H9 (cell line): ENCODE measurements around the gene ATOSB. TPM values are rescaled to one million over a fixed set of nuclear protein-coding genes. Genes with fewer than 3 reads are reported as not detected.

Experiments
- DNase-seq: peaks from one replicate; pipeline ENCODE4 v3.0.0-alpha.2; 2017
- H2AFZ ChIP-seq: one replicate; pipeline ENCODE4 v1.6.1; 2013; ENCODE audit warnings: mild to moderate bottlenecking, low read length, control low read depth, moderate library complexity
- H2AK5ac ChIP-seq: 2 replicates; pipeline ENCODE4 v1.6.1; 2013; ENCODE audit warnings: low read length, control low read depth, mixed read lengths; ENCODE audit not compliant: insufficient read length
- H2BK120ac ChIP-seq: one replicate; pipeline ENCODE4 v1.6.1; 2013; ENCODE audit warnings: low read depth, mild to moderate bottlenecking, low read length, control low read depth, inconsistent platforms; ENCODE audit not compliant: poor library complexity, severe bottlenecking
- H2BK12ac ChIP-seq: 2 replicates; pipeline ENCODE4 v1.6.1; 2013; ENCODE audit warnings: low read length, control low read depth, mixed read lengths, low read depth; ENCODE audit not compliant: insufficient read length
- H2BK15ac ChIP-seq: 2 replicates; pipeline ENCODE4 v1.6.1; 2013; ENCODE audit warnings: low read depth, low read length, control low read depth
- H2BK20ac ChIP-seq: one replicate; pipeline ENCODE4 v1.6.1; 2013; ENCODE audit warnings: low read depth, mild to moderate bottlenecking, low read length, control low read depth, inconsistent platforms; ENCODE audit not compliant: poor library complexity, severe bottlenecking
- H2BK5ac ChIP-seq: 2 replicates; pipeline ENCODE4 v1.6.1; 2013; ENCODE audit warnings: low read length, control low read depth, mixed read lengths; ENCODE audit not compliant: insufficient read length
- H3K14ac ChIP-seq: 2 replicates; pipeline ENCODE4 v1.6.1; 2013; ENCODE audit warnings: low read length, control low read depth; ENCODE audit not compliant: insufficient read depth
- H3K18ac ChIP-seq: 2 replicates; pipeline ENCODE4 v1.6.1; 2013; ENCODE audit warnings: low read depth, mild to moderate bottlenecking, mixed read lengths, low read length, control low read depth; ENCODE audit not compliant: insufficient read length
- H3K23ac ChIP-seq: 2 replicates; pipeline ENCODE4 v1.6.1; 2013; ENCODE audit warnings: low read length, control low read depth, mixed read lengths, low read depth; ENCODE audit not compliant: insufficient read length
- H3K23me2 ChIP-seq: 2 replicates; pipeline ENCODE4 v1.6.1; 2013; ENCODE audit warnings: low read depth, mild to moderate bottlenecking, mixed read lengths, low read length, control low read depth; ENCODE audit not compliant: insufficient read length, poor library complexity, severe bottlenecking
- H3K27ac ChIP-seq: 2 replicates; pipeline ENCODE4 v1.5.1; 2013; ENCODE audit warnings: low read length, control low read depth, mixed read lengths, low read depth; ENCODE audit not compliant: insufficient read length
- H3K27me3 ChIP-seq: 2 replicates; pipeline ENCODE4 v1.6.1; 2013; ENCODE audit warnings: low read length, control low read depth, inconsistent platforms; ENCODE audit not compliant: insufficient read depth
- H3K4ac ChIP-seq: 2 replicates; pipeline ENCODE4 v1.6.1; 2013; ENCODE audit warnings: low read depth, mild to moderate bottlenecking, control low read depth, inconsistent platforms, low read length, moderate library complexity
- H3K4me1 ChIP-seq: 2 replicates; pipeline ENCODE4 v1.6.1; 2013; ENCODE audit warnings: low read length, control low read depth, inconsistent platforms; ENCODE audit not compliant: insufficient read depth
- H3K4me2 ChIP-seq: 2 replicates; pipeline ENCODE4 v1.6.1; 2013; ENCODE audit warnings: low read length, control low read depth, mixed read lengths; ENCODE audit not compliant: insufficient read length, insufficient read depth
- H3K56ac ChIP-seq: 2 replicates; pipeline ENCODE4 v1.6.1; 2013; ENCODE audit warnings: low read depth, mild to moderate bottlenecking, mixed read lengths, low read length, control low read depth; ENCODE audit not compliant: insufficient read length
- H3K79me1 ChIP-seq: 2 replicates; pipeline ENCODE4 v1.6.1; 2013; ENCODE audit warnings: low read depth, mild to moderate bottlenecking, moderate library complexity, low read length, control low read depth, inconsistent platforms; ENCODE audit not compliant: insufficient read depth, poor library complexity, severe bottlenecking
- H3K79me2 ChIP-seq: 2 replicates; pipeline ENCODE4 v1.6.1; 2013; ENCODE audit warnings: low read length, control low read depth, inconsistent platforms; ENCODE audit not compliant: insufficient read depth
- H3K9ac ChIP-seq: 2 replicates; pipeline ENCODE4 v1.6.1; 2013; ENCODE audit warnings: low read length, control low read depth, mixed read lengths; ENCODE audit not compliant: insufficient read length; ENCODE audit errors: extremely low read depth
- H3K9me3 ChIP-seq: one replicate; pipeline ENCODE4 v1.6.1; 2013; ENCODE audit warnings: low read depth, low read length, inconsistent platforms; ENCODE audit not compliant: control insufficient read depth
- H3T11ph ChIP-seq: one replicate; pipeline ENCODE4 v1.6.1; 2013; ENCODE audit warnings: mild to moderate bottlenecking, low read length, control low read depth, inconsistent platforms
- H4K20me1 ChIP-seq: one replicate; pipeline ENCODE4 v1.6.1; 2013; ENCODE audit not compliant: control insufficient read depth, insufficient read length, insufficient read depth
- H4K5ac ChIP-seq: 2 replicates; pipeline ENCODE4 v1.6.1; 2013; ENCODE audit warnings: low read depth, mild to moderate bottlenecking, mixed read lengths, low read length, control low read depth; ENCODE audit not compliant: insufficient read length
- H4K8ac ChIP-seq: replicated peaks from 2 replicates; pipeline ENCODE4 v1.6.1; 2013; ENCODE audit warnings: low read length, control low read depth, mixed read lengths, low read depth; ENCODE audit not compliant: insufficient read length
- H4K91ac ChIP-seq: 2 replicates; pipeline ENCODE4 v1.6.1; 2013; ENCODE audit warnings: low read depth, mild to moderate bottlenecking, moderate library complexity, mixed read lengths, low read length, control low read depth; ENCODE audit not compliant: insufficient read length
- H3K27ac Mint-ChIP-seq, 3 experiments: 2 replicates in 2 of 3; 3 replicates in 1 of 3; pipeline ENCODE4 v1.8.0; 2020 to 2021; ENCODE audit warnings: mixed read lengths in 3 of 3, mild to moderate bottlenecking in 1 of 3, moderate library complexity in 1 of 3
- H3K27me3 Mint-ChIP-seq: 2 replicates; pipeline ENCODE4 v1.8.0; 2021; ENCODE audit warnings: low read depth, mild to moderate bottlenecking, moderate library complexity, mixed read lengths
- H3K36me3 Mint-ChIP-seq, 3 experiments: 2 replicates in 2 of 3; 3 replicates in 1 of 3; pipeline ENCODE4 v1.8.0; 2020 to 2021; ENCODE audit warnings: low read depth in 3 of 3, mixed read lengths in 3 of 3; ENCODE audit not compliant: insufficient read depth in 1 of 3
- H3K4me1 Mint-ChIP-seq, 2 experiments: 2 replicates each; pipeline ENCODE4 v1.8.0; 2020; ENCODE audit warnings: mixed read lengths in 2 of 2
- H3K4me3 Mint-ChIP-seq, 2 experiments: 2 replicates in 1 of 2; 3 replicates in 1 of 2; pipeline ENCODE4 v1.8.0; 2020 to 2021; ENCODE audit warnings: mild to moderate bottlenecking in 2 of 2, mixed read lengths in 2 of 2, moderate library complexity in 1 of 2
- H3K9me3 Mint-ChIP-seq, 2 experiments: 2 replicates in 1 of 2; 3 replicates in 1 of 2; pipeline ENCODE4 v1.8.0; 2020; ENCODE audit warnings: mild to moderate bottlenecking in 2 of 2, mixed read lengths in 2 of 2, moderate library complexity in 1 of 2
- CTCF ChIP-seq: fragments of 200-600 bp; sonication (generic); conservative IDR thresholded peaks from 3 replicates; pipeline ENCODE4 v1.8.0; 2021; ENCODE audit warnings: antibody characterized with exemption, mild to moderate bottlenecking
- WGBS: extraction: QIAGEN DNeasy Blood & Tissue Kit; methylation state at CpG from one replicate; pipeline ENCODE4 v1.1.7; 2013; ENCODE audit warnings: missing lambda C conversion rate, low lambda C conversion rate, mixed read lengths; ENCODE audit not compliant: insufficient read length; ENCODE audit errors: extremely low coverage; 5-methylcytosine and 5-hydroxymethylcytosine counted together
- total RNA-seq: library from RNA; stranded (reverse); gene quantifications from 2 replicates; pipeline ENCODE4 v1.2.1, GENCODE V29; 2021

The ATOSB gene
- total RNA-seq, 1 experiment from 2014 or later = 5.6 TPM

GRCh38 chr9:35116898-35117551, 1.4 kb upstream of the ATOSB start:
- Histone ChIP-seq H4K20me1 (no peaks in the 10 kb centered on the region), H3K27ac (no peak overlapping the region), H3K27me3 (no peaks in the 10 kb centered on the region), H3K9me3 (no peaks in the 10 kb centered on the region), H2BK12ac (no peak overlapping the region), H3K18ac (peak overlapping the region; percentile 6), H2BK120ac (no peak overlapping the region), H3K4me1 (peaks cover 2% of the 10 kb centered on the region; the same call in 1 of the 2 replicates), H3K23me2 (peaks cover 14% of the 10 kb centered on the region), H4K91ac (no peak overlapping the region), H2BK20ac (no peak overlapping the region), H3K9ac (peak overlapping the region; percentile 31), H2BK15ac (no peak overlapping the region), H4K5ac (no peak overlapping the region), H3K23ac (no peak overlapping the region), H3T11ph (no peak overlapping the region), H3K79me2 (no peaks in the 10 kb centered on the region), H3K4ac (no peak overlapping the region), H3K4me2 (peak overlapping the region; percentile 96), H3K56ac (no peak overlapping the region), H3K79me1 (no peaks in the 10 kb centered on the region), H3K14ac (no peak overlapping the region), H2BK5ac (no peak overlapping the region), H4K8ac (no peak overlapping the region), H2AK5ac (no peak overlapping the region), H2AFZ (no peak overlapping the region)
- peaks cover 31 to 33% of the 10 kb centered on the region in 2 experiments for H3K4me1 Mint-ChIP-seq
- peak overlapping the region in 2 of 3 experiments; percentile 83 to 98; a peak in 5 of 7 replicates for H3K27ac Mint-ChIP-seq
- peak; percentile 93 for DNase-seq
- H3K27me3 Mint-ChIP-seq = 0 out of 2 replicates have a peak, but pooled peaks cover 4% of the 10 kb centered on the region
- H3K9me3 Mint-ChIP-seq = no peaks in the 10 kb centered on the region
- no peaks in the 10 kb centered on the region for H3K36me3 Mint-ChIP-seq
- peak overlapping the region; percentile 87 to 94 for H3K4me3 Mint-ChIP-seq
- TF ChIP-seq CTCF = peak; percentile 98
- WGBS = no CpG with 5 or more reads among the region's 30 CpGs
